GM12872 (cell line): ENCODE measurements around the gene CD3D.

Experiments used
- CTCF ChIP-seq: IDR thresholded peaks from 3 replicates; pipeline ENCODE4 v1.5.1; 2011; ENCODE audit warnings: low read depth, mild to moderate bottlenecking, low read length, moderate library complexity; ENCODE audit not compliant: insufficient read depth

CD3D gene

GRCh38 chr11:118339281-118339961 is 3.1 kb downstream of the CD3D start:
- TF ChIP-seq CTCF, result no peak

GRCh38 chr11:118338637-118339061 is 3.9 kb downstream of the CD3D start:
- no peak for TF ChIP-seq CTCF

GRCh38 chr11:118334745-118335144 is 7.8 kb downstream of the CD3D start:
- no peak for TF ChIP-seq CTCF

- TF ChIP-seq CTCF, result no peak
These were observed 13.8 kb downstream of the CD3D start for GRCh38 chr11:118328745-118329144.

- TF ChIP-seq CTCF, result no peak
These were observed 17.2 kb downstream of the CD3D start for GRCh38 chr11:118325283-118325682.

- no peak for TF ChIP-seq CTCF
These were observed 19.8 kb downstream of the CD3D start for GRCh38 chr11:118322721-118323120.

- no peak for TF ChIP-seq CTCF
These were observed 21.0 kb downstream of the CD3D start for GRCh38 chr11:118321386-118322082.
